ENCODE data around the gene IL3RA.

Gene IL3RA

GRCh38 chrX:1385253-1386223 is 49.0 kb downstream of the IL3RA start:
- DNase-seq, result no peak

GRCh38 chrX:1386338-1387127 is 49.9 kb downstream of the IL3RA start:
- DNase-seq, result no peak

- no peak for DNase-seq
Observed at GRCh38 chrX:1387141-1387776, 50.7 kb downstream of the IL3RA start.

- no peak for DNase-seq
Observed at GRCh38 chrX:1388651-1389050, 52.1 kb downstream of the IL3RA start.

- DNase-seq, result no peak
Observed at GRCh38 chrX:1389181-1389992, 52.8 kb downstream of the IL3RA start.

GRCh38 chrX:1389993-1390285 is 53.4 kb downstream of the IL3RA start:
- DNase-seq, result no peak

GRCh38 chrX:1390621-1391369 is 54.2 kb downstream of the IL3RA start:
- no peak for DNase-seq

GRCh38 chrX:1391370-1391706 is 54.8 kb downstream of the IL3RA start:
- DNase-seq, result no peak

GRCh38 chrX:1391707-1392375 is 55.3 kb downstream of the IL3RA start, which contains the start of gene SLC25A6:
Gene SLC25A6 (minus strand): TSS chrX:1392113. CDS start chrX:1392009, 104 bp downstream.
- peak; percentile 92 for DNase-seq

GRCh38 chrX:1392376-1393068 is 55.9 kb downstream of the IL3RA start:
- peak; percentile 54 for DNase-seq

GRCh38 chrX:1393871-1394615 is 57.5 kb downstream of the IL3RA start:
- no peak for DNase-seq

- DNase-seq, result no peak
Observed at GRCh38 chrX:1394731-1395501, 58.3 kb downstream of the IL3RA start.

- no peak for DNase-seq
Observed at GRCh38 chrX:1395646-1396216, 59.1 kb downstream of the IL3RA start.

GRCh38 chrX:1397001-1397400 is 60.4 kb downstream of the IL3RA start:
- DNase-seq, result no peak

GRCh38 chrX:1397441-1398270 is 61.1 kb downstream of the IL3RA start:
- DNase-seq, result no peak

GRCh38 chrX:1398431-1399340 is 62.1 kb downstream of the IL3RA start:
- no peak for DNase-seq

GRCh38 chrX:1400049-1400448 is 63.5 kb downstream of the IL3RA start:
- DNase-seq, result no peak
